SHP77 treated with DMSO at 0.1 percent for 48 hours (cell line): ENCODE data around the gene POLD2.

Experiments used
- DNase-seq: peaks from one replicate; lab custom pipeline; 2025; lab: John Stamatoyannopoulos, UW

Gene POLD2

DNA sequence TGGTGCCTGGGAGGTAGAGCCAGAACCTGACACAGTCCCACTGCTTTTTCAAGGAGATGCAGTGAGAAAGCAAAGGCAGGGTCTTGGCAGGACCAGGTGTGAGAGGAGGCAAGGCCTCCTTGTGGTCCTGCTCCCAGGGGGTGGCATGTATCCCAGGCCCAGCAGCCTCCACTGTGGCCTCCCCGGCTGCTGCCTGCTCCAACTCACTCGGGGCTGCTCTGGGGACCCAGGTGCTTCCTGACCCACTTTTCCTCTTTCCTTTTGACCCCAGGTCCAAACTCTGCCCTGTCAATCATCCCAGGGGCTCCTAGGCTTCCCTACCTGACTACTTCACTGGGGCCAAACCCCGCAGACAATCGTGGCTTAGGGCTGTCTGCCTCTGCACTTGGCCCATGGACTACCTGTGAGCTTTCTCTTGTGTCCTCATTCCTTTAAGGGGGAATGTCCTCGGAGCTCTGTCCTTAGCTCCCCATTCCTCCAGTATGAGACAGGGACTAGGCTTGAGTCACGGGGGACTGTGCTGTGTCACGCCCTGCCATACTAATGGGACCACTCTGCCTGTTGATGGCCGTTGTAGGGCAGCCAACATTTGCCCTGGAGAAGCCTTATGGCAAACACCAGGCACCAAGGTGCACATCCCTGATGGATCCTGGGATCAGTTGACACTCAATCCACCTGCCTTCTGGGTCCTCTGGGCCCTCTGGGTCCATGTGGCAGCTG lies 20.3 kb downstream of the POLD2 start:
- DNase-seq: no peak

DNA sequence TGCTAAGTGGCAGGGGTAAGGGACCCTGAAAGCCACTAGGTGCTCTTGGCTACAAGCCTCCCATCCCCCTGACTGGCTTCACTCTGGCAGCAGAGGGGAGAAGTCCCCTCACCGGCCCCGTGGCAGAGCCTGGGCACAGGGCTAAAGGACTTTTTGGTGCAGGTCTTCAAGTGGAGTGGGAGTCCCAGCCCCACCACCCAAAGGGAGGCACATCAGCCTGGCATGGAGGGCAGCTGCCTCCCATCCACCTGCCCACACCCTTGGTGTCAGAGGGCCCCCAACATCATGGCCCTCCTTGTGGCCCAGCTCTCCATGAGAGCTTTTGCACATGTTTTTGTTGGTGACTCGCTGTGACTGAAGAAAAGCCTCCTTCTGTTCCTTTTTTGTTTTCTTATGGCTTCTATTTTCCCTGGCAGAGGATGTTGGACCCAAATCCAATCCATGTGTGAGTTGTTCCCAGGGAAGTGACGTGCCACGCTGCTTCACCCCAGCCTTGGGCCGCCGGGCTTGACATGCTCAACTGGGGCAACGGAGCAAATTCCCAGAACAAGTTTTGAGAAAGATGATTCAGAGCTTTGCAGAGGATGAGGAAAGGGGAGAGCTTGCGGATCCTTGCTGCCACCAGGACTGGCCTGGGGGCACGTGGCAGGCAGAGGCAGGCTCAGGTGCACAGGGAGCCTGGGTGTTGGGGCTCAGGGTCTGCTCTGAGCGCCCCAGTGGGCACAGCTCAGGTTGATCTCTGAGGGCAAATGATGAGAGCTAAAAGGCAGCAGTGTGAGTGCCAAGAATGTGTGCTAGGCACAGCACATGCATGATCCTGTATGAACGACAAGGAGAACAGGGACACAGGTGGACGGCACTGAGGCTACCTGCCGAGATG lies 21.1 kb downstream of the POLD2 start:
- no peak for DNase-seq

DNA sequence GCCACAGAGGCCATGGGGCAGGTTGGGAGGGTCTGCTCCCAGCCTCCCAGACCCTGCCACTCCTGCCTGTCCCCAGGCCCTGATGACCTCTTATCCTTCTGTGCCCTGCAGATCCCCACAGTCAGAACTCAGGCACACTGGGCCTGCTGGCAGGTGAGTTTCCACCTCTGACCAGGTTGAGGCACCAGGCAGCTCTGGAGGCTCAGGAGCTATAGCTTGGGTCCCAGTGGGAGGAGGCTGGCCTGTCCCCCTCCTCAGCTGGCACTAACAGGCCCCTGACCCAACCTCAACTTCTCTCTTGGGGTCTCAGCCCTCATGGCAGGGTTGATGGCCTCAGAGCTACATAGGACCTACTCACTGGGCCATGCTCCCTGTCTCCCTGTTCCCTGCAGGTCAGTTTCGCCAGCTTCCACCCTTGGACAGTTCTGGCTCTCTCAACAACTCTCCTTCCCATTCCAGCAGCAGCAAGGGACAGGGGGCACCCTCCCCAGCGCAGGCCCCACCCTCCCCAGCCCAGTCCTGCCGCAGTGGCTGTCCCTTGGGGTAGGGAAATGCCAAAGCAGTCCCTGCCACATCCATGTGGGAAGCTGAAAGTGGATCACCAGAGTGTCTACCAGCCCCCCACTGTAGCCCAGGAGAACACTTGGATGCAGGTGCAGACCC lies 21.9 kb downstream of the POLD2 start:
- no peak for DNase-seq

DNA sequence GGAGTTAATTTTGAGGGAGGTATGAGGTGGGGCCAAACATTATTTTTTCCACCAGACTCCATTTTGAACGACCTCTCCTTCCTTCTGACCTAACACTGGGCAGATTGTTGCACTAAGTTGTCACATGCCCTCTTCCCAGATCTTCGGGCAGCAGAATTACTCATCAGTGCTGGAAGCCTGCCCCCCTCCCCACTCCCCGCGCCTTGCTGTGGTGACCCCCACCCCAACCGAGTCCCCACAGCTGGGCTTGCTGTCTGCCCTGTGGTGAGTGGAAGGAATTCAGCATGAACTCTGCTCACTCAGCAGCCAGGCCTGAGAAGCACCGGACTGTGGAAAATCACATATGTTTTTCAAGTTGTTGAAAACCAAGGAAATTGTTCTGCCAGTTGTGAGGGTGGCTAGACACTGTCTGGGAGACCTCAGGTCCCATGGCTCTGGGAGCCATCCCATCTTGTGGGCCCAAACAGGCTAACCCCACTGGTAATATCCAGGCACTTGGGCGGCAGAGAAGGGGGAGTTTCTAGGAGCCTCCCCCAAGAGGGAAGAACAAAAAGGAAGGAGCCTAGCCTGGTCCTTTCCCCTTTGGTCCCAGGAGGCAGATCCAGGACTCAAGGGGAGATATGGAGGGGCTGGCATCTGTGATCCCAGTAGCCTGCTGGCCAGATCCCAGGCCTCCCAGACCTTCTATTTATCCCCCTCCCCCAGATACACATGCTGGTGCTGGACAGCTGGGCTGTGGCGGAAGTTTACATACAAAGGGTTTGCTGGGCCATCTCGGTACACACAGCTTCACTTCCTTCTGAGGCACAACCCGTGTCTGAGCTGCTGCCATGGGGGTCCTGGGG lies 22.7 kb downstream of the POLD2 start:
- no peak for DNase-seq

DNA sequence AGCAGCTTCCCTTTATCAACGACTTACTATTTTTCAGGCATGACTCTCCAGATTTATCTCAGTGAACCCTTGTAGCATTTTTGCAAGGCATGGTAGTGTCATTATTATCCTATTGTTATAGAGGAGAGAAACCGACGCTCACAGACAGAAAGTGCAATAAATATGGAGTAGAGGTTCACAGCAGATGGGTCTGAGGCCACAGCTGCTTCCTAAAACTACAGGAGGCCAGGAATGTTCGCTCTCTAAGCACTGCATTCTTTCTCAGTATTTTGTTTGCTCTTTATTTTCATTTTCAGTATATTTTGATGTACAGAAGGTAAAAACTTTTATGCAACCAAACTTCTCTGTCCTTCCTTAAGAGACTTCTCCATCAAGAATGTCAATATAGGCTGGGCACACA lies 23.7 kb downstream of the POLD2 start:
- DNase-seq: no peak

DNA sequence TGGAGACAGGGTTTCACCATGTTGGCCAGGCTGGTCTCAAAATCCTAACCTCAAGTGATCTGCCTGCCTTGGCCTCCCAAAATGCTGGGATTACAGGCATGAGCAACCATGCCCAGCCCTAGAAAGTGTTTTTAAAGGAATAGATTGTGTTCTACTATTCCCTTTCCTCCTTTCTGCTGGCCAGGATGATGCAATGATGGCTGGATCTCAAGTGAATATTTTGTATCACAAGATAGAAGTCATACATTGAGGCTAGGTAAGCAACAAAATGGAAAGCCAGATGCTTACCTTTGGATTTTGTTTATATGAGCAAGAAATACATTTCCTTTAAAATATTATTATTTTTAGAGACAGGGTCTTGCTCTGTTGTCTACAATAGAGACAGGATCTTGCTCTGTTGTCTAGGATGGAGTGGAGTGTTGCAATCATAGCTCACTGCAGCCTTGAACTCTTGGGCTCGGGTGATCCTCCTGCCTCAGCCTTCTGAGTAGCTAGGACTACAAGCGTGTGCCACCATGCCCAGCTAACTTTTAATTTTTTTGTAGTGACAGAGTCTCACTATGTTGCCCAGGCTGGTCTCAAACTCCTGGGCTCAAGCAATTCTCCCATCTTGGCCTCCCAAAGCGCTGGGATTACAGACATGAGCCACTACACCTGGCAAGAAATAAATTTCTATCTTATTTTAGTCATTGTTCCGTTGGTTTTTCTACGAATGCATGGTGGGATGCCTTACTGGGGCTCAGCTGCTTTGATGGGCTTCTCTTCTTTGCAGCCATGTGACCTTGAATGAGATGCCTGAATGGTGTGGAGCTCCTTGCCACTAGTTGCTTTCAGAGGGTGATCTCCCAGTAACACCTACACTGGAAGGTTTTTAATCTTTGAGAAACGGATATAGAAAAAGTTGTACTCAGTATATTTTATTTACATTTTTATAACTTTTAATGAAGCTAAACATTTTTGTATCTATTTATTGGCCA lies 25.0 kb downstream of the POLD2 start:
- no peak for DNase-seq

DNA sequence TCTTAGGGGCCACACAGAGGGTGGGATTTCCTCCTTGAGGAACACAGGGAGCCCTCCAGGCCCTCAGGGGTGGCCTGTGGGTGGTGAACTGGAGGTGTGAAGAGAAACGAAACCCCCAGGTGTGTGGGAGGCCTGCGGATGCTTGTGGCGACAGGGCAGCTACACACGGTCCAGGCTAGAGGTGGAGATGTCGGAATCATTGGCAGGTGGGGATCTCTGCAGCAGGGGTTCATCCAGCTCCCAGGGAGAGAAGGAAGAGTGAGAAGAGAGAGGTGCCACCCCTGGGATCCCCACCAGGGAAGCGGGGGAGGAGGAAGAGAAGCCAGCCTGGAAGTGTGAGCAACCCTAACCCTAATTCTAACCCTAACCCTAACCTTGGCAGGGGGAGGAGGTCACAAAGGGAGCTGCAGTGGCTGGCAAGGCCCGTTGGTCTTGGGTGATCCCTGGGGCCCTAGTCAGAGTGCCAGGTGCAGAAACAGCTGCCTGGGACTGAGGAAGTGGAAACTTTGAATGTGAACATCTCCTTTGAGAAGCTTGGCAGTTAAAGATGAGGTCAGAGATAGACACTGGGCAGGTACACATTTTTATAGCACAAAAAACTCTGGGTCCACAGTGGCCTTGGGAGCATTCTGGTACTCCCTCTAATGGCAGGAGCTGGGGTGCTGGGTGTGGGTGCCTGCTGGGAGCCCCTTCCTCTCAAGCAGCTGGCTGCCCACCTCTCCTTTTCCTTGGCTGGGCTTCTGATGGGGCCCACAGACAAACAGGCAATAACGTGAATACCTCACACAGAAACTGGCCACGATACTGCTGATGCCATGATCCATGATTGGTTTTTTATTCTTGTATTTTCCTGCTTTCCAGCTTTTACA lies 26.1 kb downstream of the POLD2 start:
- DNase-seq: no peak

DNA sequence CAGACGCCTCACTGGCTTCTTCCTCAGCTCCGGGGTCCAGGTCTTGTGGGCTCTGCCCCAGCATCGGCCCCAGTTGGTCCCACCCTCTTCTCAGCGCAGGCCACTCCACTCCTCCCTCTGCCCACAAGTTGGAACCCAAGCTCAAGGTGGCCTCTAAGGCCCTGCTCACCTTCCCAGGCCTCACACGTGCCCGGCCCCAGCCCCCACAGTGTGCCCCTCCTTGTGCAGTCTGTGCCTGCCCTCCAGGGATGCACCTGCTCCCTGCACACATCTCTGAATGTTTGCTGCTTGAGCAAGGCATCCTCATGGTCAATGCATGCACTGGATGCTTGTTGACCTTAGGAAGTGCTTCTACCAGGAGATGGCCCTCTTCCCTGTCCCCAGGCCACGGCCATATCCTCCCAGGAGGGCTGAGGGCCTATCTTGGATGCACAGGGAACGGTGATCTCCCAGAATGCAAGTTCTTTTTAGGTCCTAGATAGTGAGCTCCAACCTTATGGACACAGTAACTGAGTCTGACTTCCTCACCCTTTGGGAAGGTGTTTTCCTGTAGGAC lies 26.9 kb downstream of the POLD2 start:
- no peak for DNase-seq

DNA sequence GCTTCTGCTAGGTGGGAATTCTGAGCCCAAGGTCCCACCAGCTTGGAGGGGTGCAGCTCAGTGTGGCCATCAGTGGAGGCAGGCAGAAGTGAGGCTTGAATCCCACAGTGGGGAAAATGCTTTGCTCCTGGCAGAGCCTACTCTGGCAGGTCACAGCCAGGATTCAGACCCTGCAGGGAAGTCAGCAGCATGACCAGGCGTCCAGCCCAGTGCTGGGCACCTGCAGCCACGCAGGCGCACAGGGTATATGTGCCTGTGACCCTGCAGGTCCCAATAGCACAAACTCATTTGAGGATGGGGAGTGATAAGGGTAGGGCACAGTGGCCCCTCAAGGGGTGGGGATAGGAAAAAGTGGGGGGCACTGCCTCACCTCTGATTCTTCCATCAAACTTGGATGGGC lies 27.6 kb downstream of the POLD2 start:
- DNase-seq: no peak

DNA sequence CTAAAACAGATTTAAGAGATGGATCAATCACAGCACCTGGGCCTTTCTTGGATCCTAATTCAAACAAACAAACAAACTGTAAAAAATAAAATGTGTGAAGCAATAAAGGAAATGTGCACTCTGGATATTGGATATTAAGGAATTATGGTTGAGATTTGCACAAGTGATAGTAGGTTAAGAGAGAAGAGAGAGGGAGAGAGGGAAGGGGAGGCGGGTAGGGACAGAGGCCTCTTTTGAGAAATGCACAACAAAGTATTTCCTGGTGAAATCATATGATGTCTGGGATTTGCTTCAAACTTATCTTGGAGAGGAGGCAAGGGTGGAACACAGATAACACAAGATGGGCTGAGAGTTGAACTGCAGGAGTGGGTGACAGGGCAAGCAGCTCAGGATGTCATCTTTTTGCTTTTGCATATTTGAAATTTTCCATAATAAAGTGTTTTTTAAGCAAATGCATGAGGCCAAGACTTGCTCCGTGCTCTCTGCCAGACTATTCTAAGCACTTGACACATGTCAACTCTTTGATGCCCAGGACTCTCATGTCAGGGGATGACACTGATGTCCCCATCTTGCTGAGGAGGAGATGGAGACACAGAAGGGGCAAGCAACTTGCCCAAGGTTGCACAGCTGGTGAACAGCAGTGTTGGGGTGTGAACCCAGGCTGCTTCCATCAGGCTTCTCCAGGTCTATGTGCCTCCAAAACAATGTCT lies 28.3 kb downstream of the POLD2 start:
- no peak for DNase-seq

DNA sequence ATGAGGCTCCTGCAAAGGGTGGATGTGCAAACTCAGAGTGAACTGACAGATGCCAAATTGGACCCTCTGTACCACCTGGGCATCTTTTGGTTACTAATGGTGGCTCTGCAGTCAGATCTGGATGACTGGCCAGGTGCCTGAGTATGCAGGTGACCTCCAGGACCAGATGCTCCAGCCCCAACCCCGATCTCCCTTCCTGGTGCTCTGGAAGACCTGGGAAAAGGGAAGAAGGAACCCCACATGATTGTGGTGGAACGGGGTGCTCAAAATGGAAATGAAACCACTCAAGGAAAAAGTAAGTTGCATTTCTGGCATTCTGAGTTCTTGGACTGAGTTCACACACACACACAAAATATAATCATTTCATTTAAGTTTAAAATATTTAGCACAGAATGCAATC lies 29.0 kb downstream of the POLD2 start:
- no peak for DNase-seq

DNA sequence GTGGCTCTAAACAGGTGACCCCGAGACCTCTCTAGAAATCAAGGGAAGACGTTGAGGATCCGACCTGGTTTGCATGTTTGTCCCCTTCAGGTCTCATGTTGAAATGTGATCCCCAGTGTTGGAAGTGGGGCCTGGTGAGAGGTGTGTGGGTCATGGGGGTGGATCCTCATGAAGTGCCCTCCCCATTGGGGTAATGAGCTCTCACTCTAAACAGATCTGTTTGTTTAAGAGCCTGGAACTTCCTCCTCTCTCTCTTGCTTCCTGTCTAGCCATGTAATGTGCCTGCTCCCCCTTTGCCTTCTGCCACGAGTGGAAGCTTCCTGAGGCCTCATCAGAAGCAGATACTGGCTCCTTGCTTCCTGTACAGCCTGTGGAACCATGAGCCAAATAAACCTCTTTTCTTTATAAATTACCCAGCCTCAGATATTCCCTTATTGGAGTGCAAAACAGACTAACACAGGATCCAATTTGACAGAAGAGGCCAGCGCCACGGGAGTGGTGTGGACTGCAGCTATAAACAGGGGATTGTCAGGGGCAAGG lies 30.2 kb downstream of the POLD2 start:
- DNase-seq: no peak

DNA sequence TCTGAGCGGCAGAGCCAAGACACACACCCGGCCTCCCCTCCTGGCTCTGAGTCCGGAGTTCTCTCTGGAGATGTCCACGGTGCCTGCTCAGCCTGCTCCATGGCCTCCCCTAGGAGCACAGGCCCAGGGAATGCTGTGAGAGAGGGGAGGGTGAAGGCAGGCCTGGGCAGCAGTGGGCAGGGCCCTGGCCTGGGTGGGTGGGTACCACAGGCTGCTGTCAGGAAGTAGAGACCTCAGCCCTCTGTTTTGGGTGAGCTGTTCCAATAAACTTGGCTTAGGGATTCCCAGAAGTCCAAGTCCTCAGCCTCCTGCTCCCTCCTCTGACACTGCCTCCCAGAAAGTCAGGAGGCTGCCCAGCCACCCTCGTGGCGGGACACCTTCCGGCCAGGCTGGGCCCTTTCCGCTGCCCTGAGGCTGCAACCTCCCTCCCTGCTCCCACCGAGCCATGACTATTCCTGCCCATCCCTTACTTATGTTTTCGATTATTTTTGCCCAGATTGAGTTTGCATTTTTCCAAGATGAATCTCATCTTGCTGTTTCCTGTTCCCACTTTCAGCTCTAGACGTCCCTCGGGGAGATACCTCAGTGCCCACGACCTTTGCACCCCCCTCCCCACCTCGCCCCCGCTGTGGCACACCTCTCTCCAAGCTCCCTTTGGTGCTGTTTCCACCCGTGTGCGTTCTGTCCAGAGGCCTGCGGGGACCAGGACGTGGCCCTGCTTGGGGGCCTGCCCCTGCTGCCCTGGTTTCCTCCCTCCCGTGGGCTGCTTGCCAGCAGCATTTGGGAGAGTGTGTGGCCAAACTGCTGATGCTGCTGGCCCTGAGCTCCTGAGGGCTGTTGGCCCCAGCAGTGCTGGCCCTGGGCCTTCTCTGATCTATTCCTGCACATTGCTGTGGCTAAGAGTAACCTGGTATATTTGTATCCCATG lies 35.2 kb downstream of the POLD2 start:
- no peak for DNase-seq

DNA sequence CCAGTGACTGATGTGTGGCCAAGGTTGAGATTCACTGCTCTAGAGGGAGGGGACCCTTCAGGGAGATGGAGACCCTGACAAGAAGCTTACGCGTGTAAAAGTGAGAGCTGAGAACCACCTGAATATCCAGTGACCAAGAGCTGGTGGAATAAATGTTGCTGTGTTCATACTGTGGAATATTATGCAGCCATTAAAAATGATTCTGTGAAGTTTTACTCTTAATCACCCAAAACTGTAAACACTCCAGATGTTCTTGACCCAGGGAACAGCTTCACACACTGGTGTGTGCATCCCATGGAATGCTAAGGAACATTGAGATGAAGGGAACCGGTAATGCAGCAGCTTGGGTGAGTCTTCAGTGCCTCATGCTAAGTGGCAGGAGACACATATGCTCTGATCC lies 36.7 kb downstream of the POLD2 start:
- no peak for DNase-seq

DNA sequence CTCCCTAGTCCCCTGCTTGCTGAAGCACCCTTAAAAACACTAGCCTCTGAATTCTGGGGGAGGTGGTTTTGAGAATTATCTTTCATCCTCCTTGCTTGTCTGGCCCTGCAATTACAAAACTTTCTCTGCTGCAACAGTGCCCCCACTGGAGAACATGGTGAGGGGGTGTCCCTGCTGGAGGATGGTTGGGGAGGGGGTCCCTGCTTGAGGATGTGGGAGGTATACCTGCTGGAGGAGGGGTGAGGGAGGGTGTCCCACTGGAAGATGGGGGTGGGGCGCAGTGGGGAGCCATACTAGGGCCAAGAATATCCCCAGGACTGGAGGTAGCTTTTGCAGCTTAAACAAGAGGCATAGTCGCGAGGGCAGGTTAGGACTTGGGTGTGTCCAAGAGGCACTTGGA lies 37.8 kb downstream of the POLD2 start:
- no peak for DNase-seq

DNA sequence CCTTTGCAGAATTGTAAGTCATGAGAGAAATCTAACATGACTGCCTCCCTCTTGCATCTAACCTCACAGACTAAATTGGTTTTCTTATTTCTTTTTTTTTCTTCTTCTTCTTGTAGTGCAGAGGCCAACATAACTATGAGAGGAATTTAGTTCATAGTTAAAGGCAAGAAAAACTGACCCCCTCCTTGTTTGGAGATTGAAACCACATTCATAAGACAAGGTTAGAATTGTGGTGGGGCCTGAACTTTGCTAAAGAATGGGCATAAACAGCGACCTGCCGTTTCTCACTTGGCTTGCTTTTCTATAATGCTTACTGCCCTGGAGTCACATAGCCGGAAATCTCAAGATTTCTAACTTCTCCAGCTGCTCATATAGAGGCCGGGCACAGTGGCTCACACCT lies 38.6 kb downstream of the POLD2 start:
- DNase-seq: no peak

DNA sequence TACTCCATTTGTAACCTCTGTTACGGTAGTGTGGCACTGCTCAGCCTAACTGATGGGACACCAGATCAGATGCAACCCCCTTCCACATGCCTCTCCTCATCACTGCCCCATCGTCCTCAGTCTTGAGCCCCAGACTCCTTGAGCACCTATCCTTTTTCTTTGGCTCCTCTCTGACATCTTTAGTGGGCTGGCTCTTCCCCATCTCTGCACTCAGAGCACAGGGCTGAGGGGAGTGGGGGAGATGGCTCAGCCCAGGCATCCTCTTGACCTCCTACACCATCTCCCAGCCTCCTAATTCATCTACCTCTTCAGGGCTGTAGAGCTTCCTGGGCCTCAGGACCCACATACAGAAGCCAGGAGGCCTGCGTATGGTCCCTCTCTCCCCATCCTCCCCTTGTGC lies 39.6 kb downstream of the POLD2 start:
- no peak for DNase-seq
